Lung (tissue), 12 donors: ENCODE results near the gene FBXO46. TPM values are rescaled to one million over a fixed set of nuclear protein-coding genes. Genes with fewer than 3 reads are reported as not detected.
A peak's percentile ranks its signal among the peaks of the same experiment; 100 is the strongest.

Source experiments
- ATAC-seq: fragments of 200-7000 bp; cut with Tn5 transposase; one replicate; pipeline ENCODE4 v1.9.1; 2020; ENCODE audit warnings: moderate number of reproducible peaks; ENCODE audit not compliant: insufficient read depth, low FRiP score
- DNase-seq, 3 donors: peaks; one replicate each; pipeline ENCODE4 v3.0.0-alpha.2; 2013 to 2017
- H3K27ac ChIP-seq, 2 donors: one replicate each; pipeline ENCODE4 v1.5.1; 2013; ENCODE audit warnings: mild to moderate bottlenecking in 2 of 2, moderate library complexity in 2 of 2, control low read depth in 1 of 2, inconsistent platforms in 1 of 2, low read depth in 1 of 2, low read length in 1 of 2
- H3K27me3 ChIP-seq, 3 donors: one replicate each; pipeline ENCODE4 v1.5.1; 2013; ENCODE audit warnings: low read length in 2 of 3; ENCODE audit not compliant: control insufficient read depth in 3 of 3, insufficient read depth in 3 of 3
- H3K36me3 ChIP-seq, 4 donors: one replicate each; pipeline ENCODE4 v1.5.1; 2013; ENCODE audit warnings: low read length in 4 of 4, mild to moderate bottlenecking in 1 of 4, moderate library complexity in 1 of 4; ENCODE audit not compliant: control insufficient read depth in 4 of 4, insufficient read depth in 4 of 4
- H3K4me1 ChIP-seq, 5 donors: one replicate each; pipeline ENCODE4 v1.5.1; 2013; ENCODE audit warnings: low read length in 5 of 5, mild to moderate bottlenecking in 2 of 5, moderate library complexity in 1 of 5; ENCODE audit not compliant: control insufficient read depth in 5 of 5, insufficient read depth in 5 of 5
- H3K4me3 ChIP-seq: one replicate; pipeline ENCODE4 v1.5.1; 2013; ENCODE audit warnings: mild to moderate bottlenecking, control low read depth, moderate library complexity
- H3K9ac ChIP-seq, 2 donors: one replicate each; pipeline ENCODE4 v1.5.1; 2013; ENCODE audit warnings: low read length in 2 of 2, control low read depth in 1 of 2; ENCODE audit not compliant: insufficient read depth in 1 of 2
- H3K9me3 ChIP-seq, 4 donors: one replicate each; pipeline ENCODE4 v1.5.1; 2013; ENCODE audit warnings: low read length in 3 of 4, mild to moderate bottlenecking in 1 of 4, moderate library complexity in 1 of 4; ENCODE audit not compliant: control insufficient read depth in 4 of 4, insufficient read depth in 3 of 4
- WGBS, 2 donors: extraction: QIAGEN DNeasy Blood & Tissue Kit; methylation state at CpG; one replicate each; pipeline ENCODE4 v1.1.7; 2013; 5-methylcytosine and 5-hydroxymethylcytosine counted together
- polyA plus RNA-seq, 2 donors: library from polyadenylated mRNA; stranded (reverse); fragments of 200-250 nt; gene quantifications; one replicate each; pipeline ENCODE4 v1.2.1, GENCODE V29; 2013
- total RNA-seq, 2 donors: library from RNA; depleted of rRNA in 1 of 2; stranded (reverse); fragments of >200 nt in 1 of 2; gene quantifications; one replicate each; pipeline ENCODE4 v1.2.1, GENCODE V29; 2014 to 2021
- TF ChIP-seq, protein P1 (sequence below): IDR thresholded peaks from 2 replicates; pipeline ENCODE4 v1.5.1; 2012; ENCODE audit warnings: mild to moderate bottlenecking; ENCODE audit errors: control extremely low read depth, extremely low read depth
- donor health status: control.
- donor health status: control.
- donor health status: Bipolar disorder and iron deficiency.
- donor health status: healthy.
- donor health status: DM: yes; HTN: yes; CAD: no.

FBXO46 gene
- total and polyA plus RNA-seq, 4 donors = 7.6 to 19.0 (median 9.7) TPM

DNA sequence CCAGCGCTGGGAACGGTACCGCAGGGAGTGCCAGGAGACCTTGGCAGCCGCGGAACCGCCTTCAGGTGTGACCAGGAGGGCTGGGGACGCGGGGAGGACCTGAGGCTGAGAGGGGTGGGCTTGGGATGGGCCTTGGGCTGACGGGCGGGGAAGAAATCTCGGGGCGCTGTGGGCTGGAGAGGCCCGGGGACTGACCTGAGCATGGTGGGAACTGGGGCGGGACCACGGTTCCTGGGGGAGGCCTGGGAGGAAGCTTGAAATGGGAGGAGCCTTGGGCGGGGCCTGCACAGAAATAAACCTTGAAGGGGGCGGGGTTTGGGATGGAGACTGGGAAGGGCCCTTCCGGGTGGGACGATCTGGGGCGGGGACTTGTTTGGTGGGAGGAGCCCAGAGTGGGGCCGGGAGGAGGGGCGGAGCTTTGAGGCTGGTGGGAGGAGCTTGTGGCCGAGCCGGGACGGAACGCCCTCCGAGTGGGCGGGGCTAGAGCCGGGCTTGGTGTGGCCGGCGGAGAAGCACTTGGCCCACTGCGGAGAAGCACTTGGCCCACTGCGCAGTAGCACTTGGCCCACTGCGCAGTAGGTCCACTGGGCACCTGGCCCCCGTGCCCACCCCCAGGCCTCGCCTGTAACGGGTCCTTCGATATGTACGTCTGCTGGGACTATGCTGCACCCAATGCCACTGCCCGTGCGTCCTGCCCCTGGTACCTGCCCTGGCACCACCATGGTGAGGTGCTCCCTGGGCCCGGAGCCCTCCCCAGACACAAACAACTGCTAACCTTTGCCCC is 59.8 kb downstream of the FBXO46 start:
- WGBS, 2 donors = 10 to 12% methylated on average over 37 to 42 of the region's 42 CpGs
- H3K27ac ChIP-seq = peak overlapping the region in 1 of 2 donors; percentile 23
- TF ChIP-seq, protein P1, sequence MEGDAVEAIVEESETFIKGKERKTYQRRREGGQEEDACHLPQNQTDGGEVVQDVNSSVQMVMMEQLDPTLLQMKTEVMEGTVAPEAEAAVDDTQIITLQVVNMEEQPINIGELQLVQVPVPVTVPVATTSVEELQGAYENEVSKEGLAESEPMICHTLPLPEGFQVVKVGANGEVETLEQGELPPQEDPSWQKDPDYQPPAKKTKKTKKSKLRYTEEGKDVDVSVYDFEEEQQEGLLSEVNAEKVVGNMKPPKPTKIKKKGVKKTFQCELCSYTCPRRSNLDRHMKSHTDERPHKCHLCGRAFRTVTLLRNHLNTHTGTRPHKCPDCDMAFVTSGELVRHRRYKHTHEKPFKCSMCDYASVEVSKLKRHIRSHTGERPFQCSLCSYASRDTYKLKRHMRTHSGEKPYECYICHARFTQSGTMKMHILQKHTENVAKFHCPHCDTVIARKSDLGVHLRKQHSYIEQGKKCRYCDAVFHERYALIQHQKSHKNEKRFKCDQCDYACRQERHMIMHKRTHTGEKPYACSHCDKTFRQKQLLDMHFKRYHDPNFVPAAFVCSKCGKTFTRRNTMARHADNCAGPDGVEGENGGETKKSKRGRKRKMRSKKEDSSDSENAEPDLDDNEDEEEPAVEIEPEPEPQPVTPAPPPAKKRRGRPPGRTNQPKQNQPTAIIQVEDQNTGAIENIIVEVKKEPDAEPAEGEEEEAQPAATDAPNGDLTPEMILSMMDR = no peak

GRCh38 chr19:45668342-45668871 is 62.3 kb downstream of the FBXO46 start:
- DNase-seq = no peak
- Histone ChIP-seq H3K36me3 (no peaks in the 10 kb centered on the region), H3K9me3 (no peaks in the 10 kb centered on the region), H3K9ac (no peak overlapping the region), H3K4me3 (no peak overlapping the region), H3K27ac (peak overlapping the region in 1 of 2 donors; percentile 51), H3K27me3 (peaks cover 3 to 33% (median 28%) of the 10 kb centered on the region in 3 donors), H3K4me1 (peaks cover 0 to 16% (median 3%) of the 10 kb centered on the region in 5 donors)
- WGBS, 2 donors = 2 to 4% methylated on average over 19 of the region's 19 CpGs
- TF ChIP-seq, protein P1 = no peak
- ATAC-seq = no peak

More for the DNA sequence above, 59.8 kb downstream of the FBXO46 start:
- H3K9me3 ChIP-seq = no peaks in the 10 kb centered on the region
- no peak overlapping the region for H3K9ac ChIP-seq
- peaks cover 3 to 36% (median 28%) of the 10 kb centered on the region in 3 donors for H3K27me3 ChIP-seq
- no peaks in the 10 kb centered on the region for H3K36me3 ChIP-seq
- H3K4me1 ChIP-seq = peaks cover 0 to 16% (median 3%) of the 10 kb centered on the region in 5 donors
- no peak overlapping the region for H3K4me3 ChIP-seq
- ATAC-seq = peak; percentile 76
- DNase-seq = peak; percentile 39 to 80 (median 50)

DNA sequence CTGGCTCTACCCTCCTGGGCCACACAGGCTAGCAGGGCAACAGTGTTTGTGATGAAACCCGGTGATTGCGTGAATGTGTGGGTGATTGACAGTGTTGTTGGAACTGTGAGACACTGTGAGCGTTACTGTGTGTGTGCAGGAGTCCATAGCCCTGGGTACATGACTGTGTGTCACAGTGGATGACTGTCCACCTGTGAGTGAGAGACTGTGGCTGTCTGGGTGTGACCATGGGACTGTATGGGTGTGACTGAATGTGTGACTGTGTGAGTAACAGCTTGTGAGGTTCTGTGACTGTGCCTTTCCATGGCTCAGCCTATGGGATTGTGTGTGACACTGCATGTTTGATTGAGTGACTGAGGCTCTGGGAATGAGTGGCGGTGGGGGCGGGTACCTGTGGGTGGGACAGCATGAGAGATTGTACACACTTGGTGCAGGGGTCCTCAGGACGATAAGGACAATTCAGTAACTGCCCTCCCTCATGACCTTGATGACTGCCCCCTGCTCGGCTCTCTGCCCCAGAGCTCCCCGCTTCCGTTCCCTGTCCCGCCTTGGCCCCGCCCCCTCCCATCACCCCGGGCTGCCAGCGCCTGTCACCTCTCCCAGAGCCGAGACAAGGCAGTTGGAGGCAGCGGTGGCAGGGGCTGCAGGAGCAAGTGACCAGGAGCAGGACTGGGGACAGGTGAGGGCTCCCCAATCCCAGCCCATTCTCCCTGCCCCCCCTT is 62.9 kb downstream of the FBXO46 start, which contains the start of gene GIPR:
Gene GIPR, plus strand, starts transcription at position 602 of the 722 bp plus-strand sequence. CDS start 1,300 bp downstream, outside the sequence.
- H3K9me3 ChIP-seq = no peaks in the 10 kb centered on the region
- 7 to 8% methylated on average over 15 of the region's 15 CpGs for WGBS, 2 donors
- H3K4me1 ChIP-seq = peaks cover 0 to 16% (median 3%) of the 10 kb centered on the region in 5 donors
- peak; percentile 12 to 54 (median 20) for DNase-seq
- no peak within 1 kb of the TSS for H3K4me3 ChIP-seq
- no peak within 1 kb of the TSS for H3K9ac ChIP-seq
- TF ChIP-seq, protein P1 = no peak
- peak; percentile 32 for ATAC-seq
- peak within 1 kb of the TSS in 1 of 2 donors; percentile 51 for H3K27ac ChIP-seq
- no peaks in the 10 kb centered on the region for H3K36me3 ChIP-seq
- H3K27me3 ChIP-seq = peaks cover 3 to 33% (median 28%) of the 10 kb centered on the region in 3 donors
